ENCODE measurements around the gene RGL3.

- TF ChIP-seq EZH2 (IDR thresholded peaks at IDR 0.05; ENCODE audit: insufficient read depth, low read length) (no peak), CTCF (IDR thresholded peaks at IDR 0.05; ENCODE audit: insufficient read depth, low read depth, low read length) (no peak)
Measured at GRCh38 chr19:11464333-11465265, 45.5 kb upstream of the RGL3 start.

Measured in astrocyte (in vitro differentiated cells and primary cell).